HG02943 (cell line): ENCODE data around the gene R3HDM1.
"Not testable (repeated sequence)": the region's sequence is repeated elsewhere in the genome, so short reads cannot be mapped to it uniquely, and the experiment has no call there.

Experiments used
- ATAC-seq: cut with Tn5 transposase; IDR thresholded peaks from one replicate; pipeline ENCODE4 v1.9.1; 2021; ENCODE audit warnings: mild to moderate bottlenecking, low read depth, moderate library complexity; ENCODE audit not compliant: unreplicated experiment

R3HDM1 gene

DNA sequence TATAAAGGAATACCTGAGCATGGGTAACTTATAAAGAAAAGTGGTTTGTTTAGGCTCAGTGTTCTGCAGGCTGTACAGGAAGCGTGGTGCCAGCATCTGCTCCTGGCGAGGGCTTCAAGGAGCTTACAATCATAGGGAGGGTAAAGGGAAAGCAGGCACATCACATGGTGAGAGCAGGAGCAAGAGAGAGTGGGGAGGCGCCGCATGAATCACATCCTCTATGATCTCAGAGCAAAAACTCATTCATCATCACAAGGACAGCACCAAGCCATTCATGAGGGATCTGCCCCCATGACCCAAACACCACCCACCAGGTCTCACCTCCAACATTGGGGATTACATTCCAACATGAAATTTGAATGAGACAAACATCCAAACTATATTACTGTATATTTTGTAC, 32.5 kb downstream of the R3HDM1 start:
- ATAC-seq: no peak

- no peak for ATAC-seq
These were observed 39.6 kb downstream of the R3HDM1 start for GRCh38 chr2:135570884-135571283.

GRCh38 chr2:135573620-135574019, 42.3 kb downstream of the R3HDM1 start:
- ATAC-seq: no peak

DNA sequence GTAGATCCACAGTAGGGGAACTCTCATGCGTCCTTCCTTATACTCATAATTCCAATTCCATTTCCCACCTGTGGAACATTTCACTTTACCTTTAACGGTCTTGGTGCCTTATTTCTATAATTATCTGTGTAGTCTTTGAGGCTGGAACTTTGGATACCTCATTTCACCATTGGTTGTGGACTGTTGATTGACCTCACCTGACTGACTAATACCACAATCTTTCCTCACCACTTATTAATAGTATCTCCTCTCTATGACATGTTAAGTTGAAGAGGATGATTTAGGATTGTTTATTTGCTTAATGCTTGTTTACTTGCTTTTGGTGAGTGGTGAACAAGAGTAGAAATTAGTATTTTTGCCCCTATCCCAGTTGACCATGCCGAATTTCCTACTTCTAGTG, 50.0 kb downstream of the R3HDM1 start:
- ATAC-seq: no peak

- ATAC-seq: no peak
These were observed 51.1 kb downstream of the R3HDM1 start for GRCh38 chr2:135582383-135582782.

DNA sequence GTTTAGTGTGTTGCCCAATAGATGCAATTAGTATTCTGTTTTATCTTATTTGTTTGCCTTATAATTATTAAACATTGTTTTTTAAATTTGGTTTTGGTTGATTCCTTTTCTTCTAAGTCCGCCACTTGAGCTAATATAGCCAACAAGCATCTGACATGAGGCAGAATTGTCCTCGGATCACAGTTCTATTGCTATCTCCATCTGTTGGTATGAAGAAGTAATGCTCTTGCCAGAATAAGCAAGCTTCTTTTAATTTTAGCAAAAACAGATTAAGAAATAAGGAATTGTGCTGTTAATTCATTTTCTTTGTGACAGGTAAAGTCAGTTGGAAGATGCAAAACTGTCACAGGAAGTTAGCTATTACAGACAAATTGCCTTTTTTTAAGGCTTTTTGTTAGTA, 54.3 kb downstream of the R3HDM1 start:
- no peak for ATAC-seq

- no peak for ATAC-seq
These were observed 54.9 kb downstream of the R3HDM1 start for GRCh38 chr2:135586148-135586547.

- no peak for ATAC-seq
These were observed 56.7 kb downstream of the R3HDM1 start for GRCh38 chr2:135587958-135588357.

GRCh38 chr2:135590619-135591260, 59.5 kb downstream of the R3HDM1 start:
- no peak for ATAC-seq

GRCh38 chr2:135600915-135601314, 69.6 kb downstream of the R3HDM1 start:
- no peak for ATAC-seq

DNA sequence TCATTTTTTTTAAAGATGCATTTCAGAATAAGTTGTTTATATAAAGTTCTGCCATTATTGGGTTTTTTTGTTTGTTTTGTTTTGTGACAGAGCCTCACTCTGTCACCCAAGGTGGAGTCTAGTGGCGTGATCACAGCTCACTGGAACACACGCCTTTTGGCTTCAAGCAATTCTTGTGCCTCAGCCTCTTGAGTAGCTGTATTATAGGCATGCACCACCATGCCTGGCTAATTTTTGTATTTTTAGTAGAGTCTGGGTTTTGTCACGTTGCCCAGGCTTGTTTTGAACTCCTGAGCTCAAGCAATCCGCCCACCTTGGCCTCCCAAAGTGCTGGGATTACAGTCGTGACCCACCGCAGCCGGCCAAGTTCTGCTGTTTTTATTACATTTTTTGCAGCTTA, 72.3 kb downstream of the R3HDM1 start:
- no peak for ATAC-seq

DNA sequence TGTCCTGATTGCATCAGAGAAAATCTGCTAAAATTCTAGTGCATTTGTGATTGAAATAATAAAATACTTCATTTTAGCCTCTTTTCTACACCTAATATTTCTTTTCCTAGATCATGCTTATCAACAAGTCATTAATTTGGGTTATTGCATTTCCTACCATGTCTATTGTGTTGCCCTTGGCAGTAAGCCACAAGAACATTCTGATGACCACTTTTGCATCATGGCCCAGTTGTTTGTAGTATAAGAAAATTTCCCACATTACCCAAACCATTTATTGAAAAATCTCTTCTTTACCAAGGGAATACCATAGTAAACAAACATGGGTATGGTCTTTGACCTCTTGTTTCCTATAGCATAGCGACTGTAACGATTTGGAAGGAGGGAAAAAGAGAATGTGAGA, 76.3 kb downstream of the R3HDM1 start:
- ATAC-seq: no peak

GRCh38 chr2:135612319-135612718, 81.0 kb downstream of the R3HDM1 start:
- ATAC-seq: no peak

GRCh38 chr2:135615404-135615803, 84.1 kb downstream of the R3HDM1 start:
- ATAC-seq: no peak

- ATAC-seq: no peak
These were observed 86.3 kb downstream of the R3HDM1 start for GRCh38 chr2:135617501-135618015.

GRCh38 chr2:135620198-135620597, 88.9 kb downstream of the R3HDM1 start:
- ATAC-seq: no peak

DNA sequence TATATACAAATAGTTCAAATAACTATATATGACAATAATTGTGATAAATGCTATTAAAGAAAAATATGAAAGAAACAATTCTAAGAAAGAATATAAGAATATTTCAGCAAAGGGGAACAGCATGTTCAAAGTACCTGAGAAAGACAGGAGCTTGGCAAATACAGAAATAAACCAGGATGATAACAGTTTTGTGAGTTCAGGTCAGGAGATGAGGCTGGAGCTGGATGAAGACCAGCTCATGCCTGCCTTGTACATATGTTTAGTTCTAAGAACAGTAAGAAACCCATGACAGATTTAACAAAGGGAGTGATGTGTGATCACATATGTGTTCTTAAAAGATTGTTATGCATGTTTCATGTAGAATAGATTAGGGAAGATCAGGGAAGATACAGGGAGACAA, 98.2 kb downstream of the R3HDM1 start:
- no peak for ATAC-seq

- ATAC-seq: not testable (repeated sequence)
These were observed 98.8 kb downstream of the R3HDM1 start for GRCh38 chr2:135630034-135630433.

- no peak for ATAC-seq
These were observed 99.2 kb downstream of the R3HDM1 start for GRCh38 chr2:135630488-135630887.

- ATAC-seq: no peak
These were observed 102.3 kb downstream of the R3HDM1 start for GRCh38 chr2:135633582-135633981.

GRCh38 chr2:135635212-135635835, 104.0 kb downstream of the R3HDM1 start:
- no peak for ATAC-seq

DNA sequence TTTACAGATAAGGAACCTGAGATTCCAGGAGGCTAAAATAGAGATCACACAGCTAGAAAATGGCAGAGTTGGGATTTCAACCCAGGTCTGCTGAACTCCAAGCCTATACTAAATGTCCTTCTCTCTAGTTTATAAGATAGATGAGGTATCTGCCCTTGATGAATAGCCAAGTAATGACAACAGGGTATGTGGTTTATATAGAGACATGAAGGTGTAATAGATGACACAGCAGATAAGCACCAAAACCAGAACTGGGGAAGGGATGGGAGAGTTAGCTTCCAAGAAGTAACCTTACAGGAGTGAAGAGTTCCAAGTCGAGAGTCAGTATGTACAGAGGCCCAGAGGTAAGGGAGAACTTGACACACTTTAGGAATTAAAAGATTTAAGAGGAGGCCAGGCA, 105.7 kb downstream of the R3HDM1 start:
- no peak for ATAC-seq
